CD8-positive, alpha-beta memory T cell (primary cell): Measurements from ENCODE around the gene SPATA19. TPM values are rescaled to one million over a fixed set of nuclear protein-coding genes. Genes with fewer than 3 reads are reported as not detected.

Source experiments
- CTCF ChIA-PET: fragments of 350-600 bp; sonication (Branson Sonifier 250); formaldehyde crosslinking; loops from one replicate; lab custom pipeline; 2021; ENCODE audit warnings: antibody characterized with exemption; lab: Charles Lee
- POLR2A ChIA-PET: fragments of 350-600 bp; sonication (Branson Sonifier 250); formaldehyde crosslinking; loops from one replicate; lab custom pipeline; 2021; ENCODE audit warnings: antibody characterized with exemption; lab: Charles Lee
- DNase-seq, 5 donors: peaks; one replicate each; pipeline versions ENCODE4 v3.0.0 to v3.0.0-alpha.2; 2020 to 2022; ENCODE audit warnings: mixed read lengths in 1 of 5
- H3K27ac ChIP-seq: one replicate; pipeline ENCODE4 v1.7.0; 2013; ENCODE audit warnings: low read depth, mild to moderate bottlenecking, low read length, moderate library complexity
- H3K27me3 ChIP-seq: 2 replicates; pipeline ENCODE4 v1.7.0; 2013; ENCODE audit warnings: low read length, mild to moderate bottlenecking; ENCODE audit not compliant: insufficient read depth, poor library complexity, severe bottlenecking
- H3K36me3 ChIP-seq: 2 replicates; pipeline ENCODE4 v1.7.0; 2013; ENCODE audit warnings: mild to moderate bottlenecking, low read length, moderate library complexity; ENCODE audit not compliant: insufficient read depth
- H3K4me1 ChIP-seq: 2 replicates; pipeline ENCODE4 v1.7.0; 2013; ENCODE audit warnings: mild to moderate bottlenecking, low read length, moderate library complexity; ENCODE audit not compliant: insufficient read depth
- H3K4me3 ChIP-seq: 2 replicates; pipeline ENCODE4 v1.7.0; 2013; ENCODE audit warnings: mild to moderate bottlenecking, low read length
- H3K9me3 ChIP-seq: 2 replicates; pipeline ENCODE4 v1.7.0; 2013; ENCODE audit warnings: mild to moderate bottlenecking, low read length
- H3K27ac Mint-ChIP-seq, 8 donors: one replicate each; pipeline ENCODE4 v1.8.0; 2020 to 2021; ENCODE audit warnings: mixed read lengths in 8 of 8, mild to moderate bottlenecking in 6 of 8, inconsistent platforms in 3 of 8, moderate library complexity in 3 of 8
- H3K27me3 Mint-ChIP-seq, 2 donors: one replicate each; pipeline ENCODE4 v1.8.0; 2020 to 2021; ENCODE audit warnings: mixed read lengths in 2 of 2, mild to moderate bottlenecking in 1 of 2, moderate library complexity in 1 of 2
- H3K36me3 Mint-ChIP-seq, 3 donors: one replicate each; pipeline ENCODE4 v1.8.0; 2020 to 2021; ENCODE audit warnings: mixed read lengths in 3 of 3, inconsistent platforms in 1 of 3, mild to moderate bottlenecking in 1 of 3
- H3K4me1 Mint-ChIP-seq, 3 donors: one replicate each; pipeline ENCODE4 v1.8.0; 2020 to 2021; ENCODE audit warnings: mixed read lengths in 3 of 3, inconsistent platforms in 1 of 3, mild to moderate bottlenecking in 1 of 3
- H3K4me3 Mint-ChIP-seq, 7 donors: one replicate each; pipeline ENCODE4 v1.8.0; 2020 to 2021; ENCODE audit warnings: mixed read lengths in 7 of 7, mild to moderate bottlenecking in 6 of 7, moderate library complexity in 4 of 7, inconsistent platforms in 2 of 7
- H3K9me3 Mint-ChIP-seq, 5 donors: one replicate each; pipeline ENCODE4 v1.8.0; 2020 to 2022; ENCODE audit warnings: mixed read lengths in 5 of 5, mild to moderate bottlenecking in 3 of 5, moderate library complexity in 2 of 5, inconsistent platforms in 1 of 5
- polyA plus RNA-seq: library from polyadenylated mRNA; unstranded; fragments of 300-500 nt; fragmentation: Illumina TruSeq; gene quantifications from one replicate; pipeline ENCODE4 v1.2.3, GENCODE V29; 2021
- total RNA-seq, 2 experiments: library from RNA; stranded (reverse); gene quantifications; one replicate each; pipeline ENCODE4 v1.2.3, GENCODE V29; 2021

The SPATA19 gene
- total and polyA plus RNA-seq, 3 experiments from 2014 or later, result not detected

- DNase-seq, result no peak
- POLR2A ChIA-PET, result no interaction called here
- CTCF ChIA-PET, result no interaction called here
Observed at GRCh38 chr11:133819114-133819513, 26.2 kb downstream of the SPATA19 start.

GRCh38 chr11:133818302-133818701 is 27.0 kb downstream of the SPATA19 start:
- no peak overlapping the region for H3K4me3 ChIP-seq
- H3K36me3 Mint-ChIP-seq, result no peaks in the 10 kb centered on the region
- H3K4me1 Mint-ChIP-seq, result no peaks in the 10 kb centered on the region
- H3K4me3 Mint-ChIP-seq, result no peak overlapping the region
- H3K4me1 ChIP-seq, result no peaks in the 10 kb centered on the region
- no peaks in the 10 kb centered on the region for H3K36me3 ChIP-seq
- peaks cover 0 to 16% of the 10 kb centered on the region in 2 donors for H3K27me3 Mint-ChIP-seq
- ChIA-PET POLR2A (no interaction called here), CTCF (no interaction called here)
- H3K27ac ChIP-seq, result no peak overlapping the region
- no peak for DNase-seq
- peaks cover 0 to 3% (median 0%) of the 10 kb centered on the region in 5 donors for H3K9me3 Mint-ChIP-seq
- no peak overlapping the region for H3K27ac Mint-ChIP-seq
- H3K9me3 ChIP-seq, result no peaks in the 10 kb centered on the region
- H3K27me3 ChIP-seq, result no peaks in the 10 kb centered on the region

More at GRCh38 chr11:133819114-133819513, 26.2 kb downstream of the SPATA19 start:
- H3K27ac Mint-ChIP-seq, result no peak overlapping the region
- H3K27me3 Mint-ChIP-seq, result peaks cover 0 to 10% of the 10 kb centered on the region in 2 donors
- H3K36me3 ChIP-seq, result no peaks in the 10 kb centered on the region
- no peaks in the 10 kb centered on the region for H3K4me1 Mint-ChIP-seq
- H3K9me3 Mint-ChIP-seq, result peaks cover 0 to 3% (median 0%) of the 10 kb centered on the region in 5 donors
- no peaks in the 10 kb centered on the region for H3K4me1 ChIP-seq
- H3K9me3 ChIP-seq, result no peaks in the 10 kb centered on the region
- H3K4me3 ChIP-seq, result no peak overlapping the region
- H3K4me3 Mint-ChIP-seq, result no peak overlapping the region
- H3K36me3 Mint-ChIP-seq, result no peaks in the 10 kb centered on the region
- H3K27me3 ChIP-seq, result no peaks in the 10 kb centered on the region
- H3K27ac ChIP-seq, result no peak overlapping the region

GRCh38 chr11:133817449-133817848 is 27.9 kb downstream of the SPATA19 start:
- no peaks in the 10 kb centered on the region for H3K4me1 Mint-ChIP-seq
- peaks cover 0 to 5% (median 0%) of the 10 kb centered on the region in 5 donors for H3K9me3 Mint-ChIP-seq
- H3K27me3 Mint-ChIP-seq, result peaks cover 0 to 20% of the 10 kb centered on the region in 2 donors
- Histone ChIP-seq H3K27ac (no peak overlapping the region), H3K4me3 (no peak overlapping the region), H3K9me3 (no peaks in the 10 kb centered on the region), H3K36me3 (no peaks in the 10 kb centered on the region), H3K27me3 (no peaks in the 10 kb centered on the region), H3K4me1 (no peaks in the 10 kb centered on the region)
- ChIA-PET POLR2A (no interaction called here), CTCF (no interaction called here)
- DNase-seq, result no peak
- no peak overlapping the region for H3K27ac Mint-ChIP-seq
- no peaks in the 10 kb centered on the region for H3K36me3 Mint-ChIP-seq
- H3K4me3 Mint-ChIP-seq, result no peak overlapping the region

- DNase-seq, result no peak
- Mint-ChIP-seq H3K4me3 (no peak overlapping the region), H3K27ac (no peak overlapping the region), H3K27me3 (peaks cover 0 to 20% of the 10 kb centered on the region in 2 donors), H3K4me1 (no peaks in the 10 kb centered on the region), H3K9me3 (peaks cover 0 to 6% (median 0%) of the 10 kb centered on the region in 5 donors), H3K36me3 (no peaks in the 10 kb centered on the region)
- H3K4me1 ChIP-seq, result no peaks in the 10 kb centered on the region
- no peaks in the 10 kb centered on the region for H3K36me3 ChIP-seq
- H3K27me3 ChIP-seq, result no peaks in the 10 kb centered on the region
- CTCF ChIA-PET, result no interaction called here
- POLR2A ChIA-PET, result no interaction called here
- H3K9me3 ChIP-seq, result no peaks in the 10 kb centered on the region
- no peak overlapping the region for H3K4me3 ChIP-seq
- H3K27ac ChIP-seq, result no peak overlapping the region
Observed at GRCh38 chr11:133816146-133816870, 29.0 kb downstream of the SPATA19 start.

GRCh38 chr11:133815636-133816035 is 29.7 kb downstream of the SPATA19 start:
- Mint-ChIP-seq H3K9me3 (peaks cover 0 to 6% (median 0%) of the 10 kb centered on the region in 5 donors), H3K4me3 (no peak overlapping the region), H3K36me3 (no peaks in the 10 kb centered on the region), H3K27me3 (peaks cover 0 to 13% of the 10 kb centered on the region in 2 donors), H3K27ac (peak overlapping the region in 1 of 8 donors; percentile 38), H3K4me1 (no peaks in the 10 kb centered on the region)
- H3K36me3 ChIP-seq, result no peaks in the 10 kb centered on the region
- H3K4me3 ChIP-seq, result no peak overlapping the region
- H3K9me3 ChIP-seq, result no peaks in the 10 kb centered on the region
- no peaks in the 10 kb centered on the region for H3K27me3 ChIP-seq
- POLR2A ChIA-PET, result no interaction called here
- H3K4me1 ChIP-seq, result no peaks in the 10 kb centered on the region
- CTCF ChIA-PET, result no interaction called here
- no peak overlapping the region for H3K27ac ChIP-seq
- no peak for DNase-seq

- H3K4me1 Mint-ChIP-seq, result no peaks in the 10 kb centered on the region
- no peaks in the 10 kb centered on the region for H3K27me3 ChIP-seq
- H3K27ac ChIP-seq, result no peak overlapping the region
- ChIA-PET CTCF (no interaction called here), POLR2A (no interaction called here)
- H3K27ac Mint-ChIP-seq, result peak overlapping the region in 1 of 8 donors; percentile 51
- H3K4me3 ChIP-seq, result no peak overlapping the region
- H3K4me1 ChIP-seq, result no peaks in the 10 kb centered on the region
- H3K36me3 ChIP-seq, result no peaks in the 10 kb centered on the region
- no peaks in the 10 kb centered on the region for H3K9me3 ChIP-seq
- H3K36me3 Mint-ChIP-seq, result no peaks in the 10 kb centered on the region
- peaks cover 0 to 13% of the 10 kb centered on the region in 2 donors for H3K27me3 Mint-ChIP-seq
- DNase-seq, result no peak
- no peak overlapping the region for H3K4me3 Mint-ChIP-seq
- peaks cover 0 to 6% (median 0%) of the 10 kb centered on the region in 5 donors for H3K9me3 Mint-ChIP-seq
Observed at GRCh38 chr11:133814588-133815100, 30.7 kb downstream of the SPATA19 start.

- H3K36me3 Mint-ChIP-seq, result no peaks in the 10 kb centered on the region
- no peaks in the 10 kb centered on the region for H3K27me3 ChIP-seq
- no peak for DNase-seq
- H3K4me1 ChIP-seq, result no peaks in the 10 kb centered on the region
- H3K36me3 ChIP-seq, result no peaks in the 10 kb centered on the region
- no peak overlapping the region for H3K4me3 ChIP-seq
- H3K27ac Mint-ChIP-seq, result no peak overlapping the region
- H3K4me1 Mint-ChIP-seq, result no peaks in the 10 kb centered on the region
- no peaks in the 10 kb centered on the region for H3K9me3 ChIP-seq
- peaks cover 2 to 13% of the 10 kb centered on the region in 2 donors for H3K27me3 Mint-ChIP-seq
- POLR2A ChIA-PET, result no interaction called here
- no peak overlapping the region for H3K4me3 Mint-ChIP-seq
- H3K27ac ChIP-seq, result no peak overlapping the region
- H3K9me3 Mint-ChIP-seq, result peaks cover 0 to 5% (median 0%) of the 10 kb centered on the region in 5 donors
- CTCF ChIA-PET, result no interaction called here
Observed at GRCh38 chr11:133811850-133812685, 33.2 kb downstream of the SPATA19 start.

- CTCF ChIA-PET, result no interaction called here
- POLR2A ChIA-PET, result no interaction called here
- no peak for DNase-seq
Observed at GRCh38 chr11:133810766-133811165, 34.5 kb downstream of the SPATA19 start.

More at GRCh38 chr11:133810766-133811165, 34.5 kb downstream of the SPATA19 start:
- no peaks in the 10 kb centered on the region for H3K9me3 ChIP-seq
- no peaks in the 10 kb centered on the region for H3K36me3 ChIP-seq
- no peaks in the 10 kb centered on the region for H3K27me3 ChIP-seq
- Mint-ChIP-seq H3K9me3 (peaks cover 0 to 5% (median 0%) of the 10 kb centered on the region in 5 donors), H3K27me3 (peaks cover 2 to 13% of the 10 kb centered on the region in 2 donors), H3K36me3 (no peaks in the 10 kb centered on the region), H3K27ac (no peak overlapping the region), H3K4me1 (no peaks in the 10 kb centered on the region), H3K4me3 (no peak overlapping the region)
- H3K4me1 ChIP-seq, result no peaks in the 10 kb centered on the region
- no peak overlapping the region for H3K27ac ChIP-seq
- no peak overlapping the region for H3K4me3 ChIP-seq
